ENCODE data around the gene SYNE1.
"Not testable (repeated sequence)": the region's sequence is repeated elsewhere in the genome, so short reads cannot be mapped to it uniquely, and the experiment has no call there.

SYNE1 gene

DNA sequence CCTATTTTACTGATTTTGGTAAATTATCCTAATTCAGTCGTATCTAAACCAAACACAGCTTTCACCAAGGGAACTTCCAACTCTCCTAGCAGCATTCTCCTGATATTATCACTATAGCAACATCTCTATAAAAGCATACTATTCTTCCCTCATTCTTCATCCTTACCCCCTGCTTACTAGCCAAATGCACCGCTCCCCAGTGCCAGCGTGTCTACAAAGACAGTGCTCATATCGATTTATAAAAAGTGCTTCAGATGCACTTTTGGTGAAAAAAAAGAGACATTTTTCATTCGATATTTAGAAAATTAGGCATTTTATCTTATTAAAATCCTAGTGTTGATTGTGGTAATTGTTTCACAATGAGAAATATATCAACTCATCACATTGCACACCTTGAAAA is 74.0 kb downstream of the SYNE1 start:
- no peak for DNase-seq (ENCODE audit: low spot score)

DNA sequence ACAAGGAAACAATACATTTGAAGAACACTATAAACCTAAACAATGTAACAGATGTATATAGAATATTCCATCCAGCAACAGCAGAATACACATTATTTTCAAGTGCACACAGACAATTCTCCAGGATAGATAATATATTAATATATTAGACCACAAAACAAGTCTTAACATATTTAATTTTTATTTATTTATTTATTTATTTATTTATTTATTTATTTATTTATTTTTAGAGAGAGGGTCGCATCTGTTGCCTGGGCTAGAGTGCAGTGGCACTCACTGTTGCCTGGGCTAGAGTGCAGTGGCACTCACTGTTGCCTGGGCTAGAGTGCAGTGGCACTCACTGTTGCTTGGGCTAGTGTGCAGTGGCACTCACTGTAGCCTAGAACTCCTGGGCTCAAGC is 78.4 kb downstream of the SYNE1 start:
- DNase-seq (ENCODE audit: low spot score) = not testable (repeated sequence)

DNA sequence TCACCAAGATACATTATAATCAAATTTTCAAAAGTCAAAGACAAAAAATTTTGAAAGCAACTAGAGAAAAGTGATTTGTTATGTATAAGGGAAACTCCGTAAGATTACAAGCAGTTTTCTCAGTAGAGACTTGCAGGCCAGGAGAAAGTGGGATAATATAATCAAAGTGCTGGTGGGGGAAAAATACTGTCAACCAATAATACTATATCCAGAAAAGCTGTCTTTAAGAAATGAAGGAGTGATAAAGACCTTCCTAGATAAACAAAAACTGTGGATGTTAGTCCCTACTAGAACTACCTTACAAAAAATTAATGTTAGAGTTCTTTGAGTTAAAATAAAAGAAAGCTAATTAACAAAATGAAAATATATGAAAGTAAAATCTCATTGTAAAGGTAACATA is 79.7 kb downstream of the SYNE1 start:
- no peak for DNase-seq (ENCODE audit: low spot score)

DNA sequence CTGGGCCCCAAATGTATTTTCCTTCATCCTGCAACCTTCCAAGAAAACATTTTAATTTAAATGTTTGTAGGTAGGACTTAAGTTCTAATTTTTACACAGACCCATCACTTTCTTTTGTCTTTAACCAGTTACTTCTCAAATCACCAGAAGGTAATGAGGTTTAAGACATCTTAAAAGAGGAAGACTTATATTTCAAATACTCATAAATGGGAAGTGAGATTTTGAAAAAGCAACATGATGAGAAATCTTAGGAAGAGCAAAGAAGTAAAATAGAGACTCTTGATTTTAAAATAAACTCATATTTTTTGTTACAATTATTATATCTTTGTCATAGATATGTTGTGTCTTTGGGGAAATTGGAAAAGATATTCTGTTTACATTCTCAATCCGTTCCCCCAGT is 82.3 kb downstream of the SYNE1 start:
- no peak for DNase-seq (ENCODE audit: low spot score)

DNA sequence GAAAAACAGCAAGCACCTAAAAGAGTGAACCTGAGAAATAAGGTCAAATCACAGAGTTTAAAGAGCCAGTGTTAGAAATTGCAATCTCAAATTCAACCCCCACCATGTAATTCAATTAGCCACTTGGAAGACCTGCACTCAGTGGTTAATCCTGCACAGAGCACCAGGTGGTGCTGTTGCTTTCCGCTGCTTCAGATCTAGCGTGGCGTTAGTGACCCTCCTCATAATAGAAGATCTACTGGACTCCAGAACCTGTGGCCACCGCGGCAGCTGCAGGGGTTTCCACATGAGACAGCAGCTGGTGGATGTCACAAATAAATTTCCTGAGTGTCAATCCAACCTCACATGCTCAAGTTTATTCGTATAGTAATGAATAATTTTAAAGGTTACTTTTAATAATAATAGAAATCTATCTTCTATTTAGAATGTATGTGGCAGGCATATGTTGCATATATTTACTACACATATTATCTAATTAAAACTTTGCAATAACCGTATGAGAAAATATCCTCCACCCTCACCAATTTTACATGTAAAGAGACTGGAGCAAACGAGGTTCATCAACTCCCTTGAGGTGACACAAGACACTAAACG is 84.4 kb downstream of the SYNE1 start:
- peak; percentile 70 for DNase-seq (ENCODE audit: low spot score)

DNA sequence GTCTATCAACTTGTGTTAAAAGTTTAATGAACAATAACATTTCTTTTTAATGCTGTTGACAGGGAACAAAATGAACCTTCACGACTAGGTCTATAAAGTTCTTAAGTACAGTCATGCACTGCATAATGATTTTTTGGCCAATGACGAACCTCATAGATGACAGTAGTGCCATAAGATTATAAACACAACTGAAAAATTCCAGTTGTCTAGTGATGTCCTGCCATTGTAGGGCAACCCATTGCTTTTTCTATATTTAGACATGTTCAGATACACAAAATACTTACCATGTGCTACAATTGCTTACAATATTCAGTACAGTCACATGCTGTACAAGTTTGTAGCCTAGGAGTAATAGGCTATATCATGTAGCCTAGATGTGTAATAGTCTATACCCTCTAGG is 93.6 kb downstream of the SYNE1 start:
- no peak for DNase-seq (ENCODE audit: low spot score)

DNA sequence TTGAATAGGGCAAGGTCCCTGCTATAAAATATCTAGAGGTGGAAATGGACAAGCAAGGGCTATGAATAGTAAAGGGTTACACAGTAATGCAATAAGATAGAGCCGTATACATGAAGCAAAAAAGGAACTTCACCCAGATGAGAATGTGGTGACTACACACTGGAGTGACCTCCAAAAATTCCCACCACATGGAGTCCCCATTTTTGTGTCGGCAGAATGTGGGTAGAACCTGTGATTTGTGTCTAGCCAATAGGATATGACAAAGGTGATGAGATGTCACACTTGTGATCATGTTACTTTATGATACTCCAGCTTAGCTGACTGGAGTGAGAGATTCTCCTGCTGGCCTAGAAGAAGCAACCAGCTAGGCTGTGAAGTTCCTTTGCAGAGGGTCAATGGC is 96.8 kb downstream of the SYNE1 start:
- DNase-seq (ENCODE audit: low spot score) = no peak

DNA sequence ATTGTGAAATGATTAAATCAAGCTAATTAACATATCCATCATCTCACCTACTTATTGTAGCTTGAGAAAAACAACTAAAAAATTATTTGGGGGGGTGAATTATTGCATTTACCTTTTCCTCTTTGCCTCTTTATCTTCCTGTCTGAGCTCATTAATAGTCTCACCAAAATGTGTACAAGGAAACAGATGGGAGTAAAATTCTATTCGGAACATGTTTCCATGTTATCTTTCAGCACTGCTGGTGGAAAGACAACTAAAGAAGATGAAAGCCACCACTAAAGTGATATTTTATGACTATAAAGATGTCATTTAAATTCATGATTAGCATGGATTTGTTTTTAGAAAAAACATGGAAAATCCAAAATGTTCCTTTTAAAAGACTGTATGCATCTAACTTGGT is 102.6 kb downstream of the SYNE1 start:
- no peak for DNase-seq (ENCODE audit: low spot score)

DNA sequence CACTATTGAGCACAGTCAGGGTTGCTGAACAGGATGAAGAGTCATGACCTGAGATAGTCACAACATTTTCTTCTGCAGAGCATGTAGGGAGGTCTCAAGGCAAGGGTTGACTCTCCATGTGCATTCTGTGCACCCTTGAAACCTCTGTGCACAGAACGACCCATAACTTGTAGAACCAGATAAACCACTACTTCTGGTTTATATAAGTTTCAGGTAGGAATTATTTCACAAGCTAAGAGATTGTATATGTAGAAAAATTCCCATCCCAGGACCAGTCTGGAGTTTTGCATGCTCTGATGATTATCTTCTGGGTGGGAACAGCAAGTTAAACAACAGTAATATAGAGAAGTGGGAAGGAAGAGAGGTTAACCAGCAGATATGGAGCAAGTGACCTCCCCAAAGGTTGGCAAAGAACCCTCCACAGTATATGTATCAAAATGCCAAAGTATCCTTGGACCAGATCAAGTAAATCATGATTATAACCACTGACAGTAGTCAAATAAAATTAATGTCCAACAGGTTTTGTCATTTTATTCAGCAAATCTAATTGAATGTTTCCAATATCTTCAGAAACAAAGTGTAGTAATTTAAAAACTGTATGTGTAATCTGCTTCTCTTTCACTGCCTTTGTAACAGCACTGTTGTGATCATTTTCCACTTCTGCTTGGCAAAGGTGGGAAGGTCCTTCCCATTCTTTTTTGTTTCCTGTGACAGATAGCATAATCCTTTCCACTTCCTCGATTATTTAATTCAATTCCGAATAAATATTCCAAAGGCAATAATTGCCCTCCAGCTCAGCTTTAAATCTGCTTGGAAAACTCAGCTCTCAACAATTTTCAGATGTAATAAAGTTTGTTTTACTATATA is 104.4 kb downstream of the SYNE1 start:
- no peak for DNase-seq (ENCODE audit: low spot score)

DNA sequence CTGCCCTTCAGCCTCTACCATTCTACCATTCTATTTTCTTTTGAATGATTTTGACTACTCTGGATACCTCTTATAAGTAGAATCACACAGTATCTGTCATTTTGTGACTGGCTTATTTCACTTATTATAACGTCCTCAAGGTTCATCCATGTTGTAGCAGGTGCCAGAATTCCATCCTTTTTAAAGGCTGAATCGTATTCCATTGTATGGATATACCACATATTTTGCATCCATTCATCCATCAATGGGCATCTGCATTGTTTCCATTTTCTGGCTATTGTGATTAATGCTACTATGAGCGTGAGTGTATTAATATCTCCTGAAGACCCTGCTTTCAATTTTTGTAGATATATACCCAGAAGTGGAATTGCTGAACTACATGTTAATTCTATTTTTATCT is 105.5 kb downstream of the SYNE1 start:
- no peak for DNase-seq (ENCODE audit: low spot score)

DNA sequence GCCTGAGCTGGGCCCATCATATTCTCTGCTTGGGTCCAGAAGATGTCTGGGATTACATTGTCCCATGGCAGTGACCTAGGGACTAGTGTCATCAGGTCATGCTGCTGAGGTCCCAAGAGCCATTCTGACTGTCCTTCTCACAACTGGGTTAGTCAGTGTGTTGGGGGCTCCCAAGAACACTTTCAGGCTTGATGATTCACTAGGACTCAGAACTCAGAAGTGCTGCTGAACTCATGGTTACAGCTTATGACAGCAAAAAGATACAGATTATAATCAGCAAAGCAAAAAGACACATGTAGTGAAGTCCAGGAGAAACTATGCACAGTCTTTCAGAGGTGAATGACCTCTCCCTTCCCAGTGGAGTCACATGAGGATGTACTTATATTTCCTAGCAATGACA is 107.8 kb downstream of the SYNE1 start:
- no peak for DNase-seq (ENCODE audit: low spot score)

DNA sequence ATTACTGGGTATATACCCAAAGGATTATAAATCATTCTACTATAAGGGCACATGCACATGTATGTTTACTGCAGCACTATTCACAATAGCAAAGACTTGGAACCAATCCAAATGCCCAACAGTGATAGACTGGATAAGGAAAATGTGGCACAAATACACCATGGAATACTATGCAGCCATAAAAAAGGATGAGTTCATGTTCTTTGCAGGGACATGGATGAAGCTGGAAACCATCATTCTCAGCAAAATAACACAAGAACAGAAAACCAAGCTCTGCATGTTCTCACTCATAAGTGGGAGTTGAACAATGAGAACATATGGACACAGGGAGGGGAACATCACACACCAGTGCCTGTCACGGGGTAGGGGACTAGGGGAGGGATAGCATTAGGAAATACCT is 123.0 kb downstream of the SYNE1 start:
- not testable (repeated sequence) for DNase-seq (ENCODE audit: low spot score)

DNA sequence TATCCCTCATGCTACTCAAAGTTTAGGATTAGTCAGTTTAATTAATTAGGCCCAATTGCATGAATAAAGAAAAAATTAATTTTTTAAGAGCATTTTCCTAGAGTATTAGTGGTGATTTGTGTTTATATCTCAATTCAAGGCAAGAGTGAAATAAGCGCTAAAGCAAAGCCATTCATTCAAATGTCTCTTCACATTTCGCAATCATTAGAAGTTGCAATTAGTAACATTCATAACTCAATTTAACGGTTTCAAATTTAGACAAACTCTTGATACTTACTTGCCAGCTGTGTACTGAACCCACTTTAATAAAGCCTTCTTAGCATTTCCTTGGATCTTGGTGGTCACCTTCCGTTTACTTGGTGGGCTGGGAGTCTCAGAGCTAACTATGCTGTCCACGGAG is 127.2 kb downstream of the SYNE1 start:
- no peak for DNase-seq (ENCODE audit: low spot score)

DNA sequence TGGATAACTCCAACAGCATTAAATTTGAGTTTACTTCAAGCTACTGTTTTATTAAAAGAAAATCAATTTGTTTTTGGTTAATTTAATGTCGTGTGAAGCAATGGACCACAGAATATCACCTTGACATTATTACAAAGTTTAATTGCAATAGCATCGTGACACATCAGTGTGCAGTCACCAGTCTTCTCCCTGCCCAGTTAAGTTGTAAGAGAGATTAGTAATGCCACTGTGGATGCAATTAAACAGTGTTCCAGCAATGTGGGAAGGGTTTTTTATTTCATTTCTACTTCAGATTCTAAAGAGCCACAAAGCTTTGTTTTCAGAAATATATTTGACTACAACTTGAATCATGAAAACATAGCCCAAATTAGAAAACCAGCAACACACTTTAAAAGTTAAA is 128.7 kb downstream of the SYNE1 start:
- no peak for DNase-seq (ENCODE audit: low spot score)

DNA sequence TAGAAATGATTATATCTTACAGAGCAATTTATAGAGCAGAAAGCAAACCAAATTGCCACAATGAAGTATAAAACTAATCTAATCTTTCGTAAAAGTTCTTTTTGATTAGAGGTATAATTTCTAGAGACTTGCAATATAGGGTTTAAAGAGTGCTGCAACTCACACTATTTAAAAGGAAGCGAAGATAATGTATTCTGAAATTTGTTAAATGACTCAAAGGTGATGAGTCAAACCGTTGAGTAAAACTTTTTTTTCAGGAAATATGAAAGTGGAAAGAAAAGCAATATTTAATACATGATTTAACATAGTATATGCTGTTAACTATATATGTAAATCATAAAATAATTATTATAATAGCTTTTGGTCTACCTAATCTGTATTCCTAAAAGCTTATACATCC is 133.6 kb downstream of the SYNE1 start:
- no peak for DNase-seq (ENCODE audit: low spot score)

DNA sequence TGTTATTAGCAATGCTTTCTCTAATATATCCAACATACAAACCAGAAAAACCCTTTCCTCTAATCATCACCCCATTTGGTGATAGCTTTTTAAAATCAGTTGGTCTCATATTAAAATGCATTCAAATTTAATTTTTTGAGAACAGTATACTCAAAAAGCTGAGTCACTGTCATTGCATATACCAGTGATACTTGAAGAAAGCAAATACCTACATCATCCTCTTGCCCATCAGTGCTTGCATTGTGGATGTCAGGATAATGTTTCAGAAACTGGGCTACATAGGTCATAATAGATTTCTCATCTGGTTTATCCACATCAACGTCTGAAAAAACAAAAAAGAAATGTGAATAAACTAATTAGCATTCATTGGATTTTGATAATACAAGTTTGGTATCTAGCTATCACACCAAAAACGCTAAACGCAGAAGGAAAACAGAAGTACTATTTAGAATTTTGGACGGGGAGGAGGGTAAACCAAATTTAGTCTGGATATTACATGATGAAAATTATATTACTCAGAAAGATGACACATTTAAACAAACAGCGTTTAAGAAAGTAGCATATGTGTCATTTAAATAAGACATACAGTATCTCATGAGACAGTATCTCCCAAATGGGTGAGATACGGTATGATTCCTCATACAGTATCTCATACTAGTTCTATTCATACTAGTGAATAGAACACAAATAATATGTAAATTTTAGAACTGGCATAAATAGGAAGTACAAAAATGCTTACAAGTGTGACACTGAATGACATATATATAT is 134.6 kb downstream of the SYNE1 start:
- DNase-seq (ENCODE audit: low spot score) = no peak

DNA sequence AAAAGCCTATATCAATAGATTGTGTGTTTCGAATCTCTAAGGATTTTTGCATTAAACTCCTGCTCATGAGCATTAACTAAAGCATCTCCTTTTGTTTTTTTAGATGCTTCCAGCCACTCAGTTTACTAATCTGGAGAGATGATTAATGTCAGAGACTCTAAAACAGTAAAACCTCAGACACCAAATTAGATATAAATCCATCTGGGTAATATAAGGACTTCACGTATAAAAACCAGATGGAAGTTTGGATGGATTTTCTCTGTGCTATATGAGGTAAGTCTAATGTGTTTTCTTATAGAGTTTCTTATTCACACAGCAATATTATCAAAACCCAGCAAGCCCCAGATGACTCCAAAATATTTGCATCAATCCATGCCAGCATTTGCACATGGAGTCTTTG is 137.2 kb downstream of the SYNE1 start:
- DNase-seq (ENCODE audit: low spot score) = no peak

DNA sequence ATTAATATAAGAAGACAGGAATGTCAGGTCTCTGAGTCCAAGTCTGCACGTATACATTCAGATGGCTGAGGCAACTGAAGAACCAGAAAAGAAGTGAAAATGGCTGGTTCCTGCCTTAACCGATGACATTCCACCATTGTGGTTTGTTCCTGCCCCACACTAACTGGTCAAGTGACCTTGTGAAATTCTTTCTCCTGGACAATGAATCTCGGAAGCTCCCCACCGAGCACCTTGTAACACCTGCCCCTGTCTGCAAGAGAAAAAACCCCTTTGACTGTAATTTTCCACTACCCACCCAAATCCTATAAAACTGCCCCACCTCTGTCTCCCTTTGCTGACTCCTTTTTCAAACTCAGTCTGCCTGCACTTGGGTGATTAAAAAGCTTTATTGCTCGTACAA is 140.4 kb downstream of the SYNE1 start:
- no peak for DNase-seq (ENCODE audit: low spot score)

DNA sequence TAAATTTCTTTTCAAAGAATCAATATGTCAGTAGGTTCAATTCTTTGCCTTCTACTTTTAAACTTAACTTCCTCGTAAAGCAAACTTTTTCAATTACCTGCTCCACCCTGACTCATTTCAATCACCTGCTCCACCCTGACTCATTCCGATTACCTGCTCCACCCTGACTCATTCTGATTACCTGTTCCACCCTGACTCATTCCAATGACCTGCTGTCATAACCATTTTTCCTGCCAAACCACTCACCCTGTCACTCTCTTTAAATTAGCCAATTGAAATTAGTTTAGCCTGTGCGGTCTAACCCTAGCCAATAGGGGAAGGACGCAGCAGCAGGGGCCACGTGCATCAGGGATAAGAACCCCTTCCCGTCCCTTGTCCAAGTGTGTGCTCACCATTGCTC is 141.7 kb downstream of the SYNE1 start:
- not testable (repeated sequence) for DNase-seq (ENCODE audit: low spot score)

DNA sequence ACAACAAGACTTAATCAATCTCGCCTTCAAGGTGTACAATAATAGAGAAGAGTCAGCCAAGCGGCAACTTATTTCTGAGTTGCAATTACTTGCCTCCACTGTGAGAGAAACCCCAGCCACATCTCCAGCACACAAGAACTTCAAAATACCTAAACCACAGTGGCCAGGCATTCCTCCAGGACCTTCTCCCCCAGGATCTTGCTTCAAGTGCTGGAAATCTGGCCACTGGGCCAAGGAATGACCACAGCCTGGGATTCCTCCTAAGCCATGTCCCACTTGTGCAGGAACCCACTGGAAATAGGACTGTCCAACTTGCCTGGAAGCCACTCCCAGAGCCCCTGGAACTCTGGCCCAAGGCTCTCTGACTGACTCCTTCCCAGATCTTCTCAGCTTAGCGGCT is 144.9 kb downstream of the SYNE1 start:
- not testable (repeated sequence) for DNase-seq (ENCODE audit: low spot score)

DNA sequence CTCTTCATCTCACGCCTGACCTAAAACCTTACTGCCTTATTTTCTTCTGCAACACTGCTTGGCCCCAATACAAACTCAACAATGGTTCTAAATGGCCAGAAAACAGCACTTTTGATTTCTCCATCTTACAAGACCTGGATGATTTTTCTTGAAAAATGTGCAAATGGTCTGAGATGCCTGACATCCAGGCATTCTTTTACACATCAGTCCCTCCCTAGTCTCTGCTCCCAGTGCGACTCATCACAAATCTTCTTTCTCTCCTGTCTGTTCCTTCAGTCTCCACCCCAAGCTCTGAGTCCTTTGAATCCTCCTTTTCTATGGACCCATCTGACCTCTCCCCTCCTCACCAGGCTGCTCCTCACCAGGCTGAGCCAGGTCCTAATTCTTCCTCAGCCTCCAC is 145.7 kb downstream of the SYNE1 start:
- DNase-seq (ENCODE audit: low spot score) = not testable (repeated sequence)

DNA sequence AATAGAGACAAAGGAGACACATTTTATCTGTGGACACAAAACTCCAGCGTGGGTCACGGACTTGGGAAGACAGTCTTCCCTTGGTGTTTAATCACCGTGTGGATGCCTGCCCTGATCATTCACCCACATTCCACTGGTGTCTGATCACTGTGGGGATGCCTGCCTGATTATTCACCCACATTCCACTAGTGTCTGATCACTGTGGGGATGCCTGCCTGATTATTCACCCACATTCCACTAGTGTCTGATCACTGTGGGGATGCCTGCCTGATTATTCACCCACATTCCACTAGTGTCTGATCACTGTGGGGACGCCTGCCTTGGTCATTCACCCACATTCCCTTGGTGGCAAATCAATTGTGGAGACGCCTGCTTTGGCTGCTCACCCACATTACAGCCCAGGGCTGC is 146.2 kb downstream of the SYNE1 start:
- not testable (repeated sequence) for DNase-seq (ENCODE audit: low spot score)

DNA sequence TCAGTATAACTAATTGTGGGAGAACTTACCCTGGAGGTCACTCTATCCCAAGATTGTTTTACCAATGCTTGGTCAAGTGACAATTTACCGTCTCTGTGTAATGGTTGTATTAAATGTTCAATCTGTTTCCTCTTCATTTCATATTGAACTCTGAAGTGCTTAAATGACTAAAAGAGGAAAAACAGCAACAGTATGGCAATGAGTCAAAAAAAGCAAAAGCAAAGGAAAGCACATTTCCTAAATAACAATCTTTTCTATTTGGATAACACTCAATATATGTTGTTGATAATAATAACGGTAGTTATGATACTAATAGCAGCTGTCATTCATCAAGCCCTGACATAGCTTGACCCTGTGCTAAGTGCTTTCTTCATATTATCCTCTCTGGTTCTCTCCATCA is 152.4 kb downstream of the SYNE1 start:
- DNase-seq (ENCODE audit: low spot score) = no peak
